Liver (tissue), 9 donors: ENCODE results near the gene MTIF3. TPM values are rescaled to one million over a fixed set of nuclear protein-coding genes. Genes with fewer than 3 reads are reported as not detected.

Experiments used
- DNase-seq: peaks from one replicate; pipeline ENCODE4 v3.0.0-alpha.2; 2017; ENCODE audit warnings: low spot score
- H3K27ac ChIP-seq, 2 donors: one replicate each; pipeline ENCODE4 v1.7.0; 2013; ENCODE audit warnings: inconsistent platforms in 2 of 2, low read length in 2 of 2, control low read depth in 1 of 2, low read depth in 1 of 2, mild to moderate bottlenecking in 1 of 2
- H3K27me3 ChIP-seq, 4 donors: one replicate each; pipeline versions ENCODE4 v1.6.1 to v1.7.0; 2013; ENCODE audit warnings: low read length in 3 of 4, inconsistent platforms in 1 of 4, mild to moderate bottlenecking in 1 of 4, moderate library complexity in 1 of 4; ENCODE audit not compliant: control insufficient read depth in 4 of 4, insufficient read depth in 4 of 4
- H3K36me3 ChIP-seq, 4 donors: one replicate each; pipeline versions ENCODE4 v1.6.1 to v1.7.0; 2013; ENCODE audit warnings: low read length in 3 of 4, mild to moderate bottlenecking in 3 of 4, low read depth in 1 of 4, moderate library complexity in 1 of 4; ENCODE audit not compliant: control insufficient read depth in 4 of 4, insufficient read depth in 3 of 4
- H3K4me1 ChIP-seq, 4 donors: one replicate each; pipeline versions ENCODE4 v1.6.1 to v1.7.0; 2013; ENCODE audit warnings: low read length in 3 of 4, mild to moderate bottlenecking in 3 of 4, moderate library complexity in 1 of 4; ENCODE audit not compliant: control insufficient read depth in 4 of 4, insufficient read depth in 4 of 4
- H3K4me3 ChIP-seq, 3 donors: one replicate each; pipeline versions ENCODE4 v1.6.1 to v1.7.0; 2013; ENCODE audit warnings: low read length in 3 of 3, control low read depth in 1 of 3, low read depth in 1 of 3, mild to moderate bottlenecking in 1 of 3
- H3K9ac ChIP-seq, 2 donors: one replicate each; pipeline ENCODE4 v1.7.0; 2013; ENCODE audit warnings: low read length in 2 of 2, mild to moderate bottlenecking in 2 of 2, moderate library complexity in 2 of 2, control low read depth in 1 of 2, low read depth in 1 of 2
- H3K9me3 ChIP-seq, 4 donors: one replicate each; pipeline versions ENCODE4 v1.6.1 to v1.7.0; 2013; ENCODE audit warnings: low read length in 3 of 4; ENCODE audit not compliant: control insufficient read depth in 4 of 4
- ATF3 ChIP-seq: IDR thresholded peaks from 2 replicates; pipeline ENCODE4 v1.6.1; 2016; ENCODE audit warnings: antibody characterized with exemption
- CTCF ChIP-seq: fragments of 150-350 bp; IDR thresholded peaks from 2 replicates; pipeline ENCODE4 v1.5.1; 2017; ENCODE audit warnings: improper control_type of control experiment, low read depth, low read length; ENCODE audit not compliant: missing input control
- EGR1 ChIP-seq, 2 donors: IDR thresholded peaks; 2 replicates each; pipeline ENCODE4 v1.6.1; 2016 to 2018; ENCODE audit warnings: antibody characterized with exemption in 2 of 2, low read depth in 2 of 2
- FOXA1 ChIP-seq: IDR thresholded peaks from 2 replicates; pipeline ENCODE4 v1.6.1; 2016; ENCODE audit warnings: antibody characterized with exemption
- FOXA2 ChIP-seq: IDR thresholded peaks from 2 replicates; pipeline ENCODE4 v1.6.1; 2016; ENCODE audit warnings: antibody characterized with exemption
- GABPA ChIP-seq, 2 donors: IDR thresholded peaks in 1 of 2; conservative IDR thresholded peaks in 1 of 2; 2 replicates each; pipeline ENCODE4 v1.6.1; 2016; ENCODE audit warnings: antibody characterized with exemption in 2 of 2, mild to moderate bottlenecking in 1 of 2, moderate library complexity in 1 of 2
- HNF4A ChIP-seq, 2 donors: conservative IDR thresholded peaks; 2 replicates each; pipeline ENCODE4 v1.6.1; 2016; ENCODE audit warnings: antibody characterized with exemption in 2 of 2, mild to moderate bottlenecking in 2 of 2
- HNF4G ChIP-seq: IDR thresholded peaks from 2 replicates; pipeline ENCODE4 v1.6.1; 2016; ENCODE audit warnings: antibody characterized with exemption
- JUND ChIP-seq, 2 donors: IDR thresholded peaks; 2 replicates each; pipeline ENCODE4 v1.6.1; 2016; ENCODE audit warnings: antibody characterized with exemption in 2 of 2
- NR2F2 ChIP-seq: IDR thresholded peaks from 2 replicates; pipeline ENCODE4 v1.6.1; 2016; ENCODE audit warnings: antibody characterized with exemption
- RAD21 ChIP-seq, 2 donors: IDR thresholded peaks; 2 replicates each; pipeline ENCODE4 v1.6.1; 2016; ENCODE audit warnings: antibody characterized with exemption in 2 of 2, mild to moderate bottlenecking in 2 of 2
- REST ChIP-seq: IDR thresholded peaks from 2 replicates; pipeline ENCODE4 v1.6.1; 2016; ENCODE audit warnings: antibody characterized with exemption, mild to moderate bottlenecking
- RXRA ChIP-seq, 2 donors: IDR thresholded peaks; 2 replicates each; pipeline ENCODE4 v1.6.1; 2017 to 2018; ENCODE audit warnings: antibody characterized with exemption in 2 of 2, mild to moderate bottlenecking in 1 of 2
- SP1 ChIP-seq: IDR thresholded peaks from 2 replicates; pipeline ENCODE4 v1.6.1; 2018; ENCODE audit warnings: antibody characterized with exemption, mild to moderate bottlenecking
- TAF1 ChIP-seq: conservative IDR thresholded peaks from 2 replicates; pipeline ENCODE4 v1.6.1; 2016; ENCODE audit warnings: antibody characterized with exemption, mild to moderate bottlenecking
- YY1 ChIP-seq: IDR thresholded peaks from 2 replicates; pipeline ENCODE4 v1.6.1; 2016; ENCODE audit warnings: antibody characterized with exemption, mild to moderate bottlenecking
- WGBS: extraction: QIAGEN DNeasy Blood & Tissue Kit; methylation state at CpG from one replicate; pipeline ENCODE4 v1.1.7; 2013; 5-methylcytosine and 5-hydroxymethylcytosine counted together
- polyA plus RNA-seq, 2 donors: library from polyadenylated mRNA; stranded (reverse) in 1 of 2; unstranded in 1 of 2; fragments of 200-250 nt in 1 of 2; fragments of >200 nt in 1 of 2; fragmentation: Nextera tagmentation in 1 of 2; extraction: Ambion mirVana in 1 of 2; gene quantifications; one replicate each; pipeline versions ENCODE4 v1.2.1 to v1.2.3, GENCODE V29; 2013 to 2015
- total RNA-seq, 2 donors: library from RNA; depleted of rRNA; stranded (reverse); fragments of >200 nt; gene quantifications; one replicate each; pipeline ENCODE4 v1.2.3, GENCODE V29; 2014
- TF ChIP-seq, protein P1 (sequence below): IDR thresholded peaks from 2 replicates; pipeline ENCODE4 v1.6.1; 2016; ENCODE audit warnings: antibody characterized with exemption
- TF ChIP-seq, protein P2 (sequence below): IDR thresholded peaks from 2 replicates; pipeline ENCODE4 v1.6.1; 2016; ENCODE audit warnings: antibody characterized with exemption
- donor health status: healthy.
- donor health status: healthy.
- donor health status: healthy.
- donor health status: healthy.
- donor health status: healthy.

Gene MTIF3
- total RNA-seq (10 to 100 TPM; 28.0 to 31.0 TPM), polyA plus RNA-seq (10 to 100 TPM; 34.5 to 62.1 TPM)

DNA sequence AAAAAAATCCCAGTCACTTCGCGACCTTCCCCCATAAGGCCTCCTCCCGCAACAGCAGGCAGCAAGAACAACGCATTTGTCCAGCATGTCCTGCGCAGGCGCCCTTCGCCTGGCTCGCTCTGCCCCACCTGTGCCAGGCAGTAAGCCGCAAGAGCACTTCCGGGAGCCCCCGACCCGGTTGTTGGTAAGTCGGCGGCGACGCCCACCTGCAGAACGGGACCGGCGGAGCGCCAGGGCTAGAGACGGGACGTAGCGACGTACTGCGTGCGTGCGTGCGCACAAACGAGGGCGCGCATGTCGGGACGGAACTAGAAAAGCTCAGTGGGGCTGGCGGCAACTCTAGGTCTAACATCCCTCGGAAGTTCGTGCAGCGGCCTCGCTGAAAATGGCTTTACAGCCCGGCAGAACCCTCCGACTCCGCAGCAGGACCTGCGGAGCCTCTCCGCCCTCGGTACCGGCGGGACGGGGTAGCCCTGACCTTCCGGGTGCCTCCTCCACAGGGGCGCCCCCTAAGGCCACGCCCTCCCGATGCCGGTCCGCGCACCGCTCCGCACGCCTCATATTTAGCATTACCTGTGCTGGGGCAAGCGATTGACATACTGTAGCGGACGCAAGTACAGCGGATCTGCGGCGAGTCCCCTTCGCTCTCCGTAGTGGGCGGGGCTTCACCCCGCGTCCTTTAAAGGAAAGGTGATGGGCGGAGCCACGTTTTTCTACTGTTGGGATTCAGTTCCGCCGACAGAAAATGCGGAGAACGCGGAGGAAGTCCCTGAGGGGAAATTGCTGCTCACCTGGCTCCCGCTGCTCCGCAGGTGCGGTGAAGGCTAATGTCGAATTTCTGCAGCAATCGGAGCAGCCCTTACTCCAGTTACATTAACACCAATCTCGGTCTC is at the start of gene MTIF3:
Gene MTIF3 (minus strand): TSS at position 629 of the 893 bp plus-strand sequence. CDS start 10,116 bp downstream, outside the sequence.
- under 1% methylated on average over 81 of the region's 81 CpGs for whole genome bisulfite sequencing
- no peaks in the 10 kb centered on the region for H3K36me3 ChIP-seq

More for the DNA sequence above, at the start of gene MTIF3:
- H3K9ac ChIP-seq, result peak within 1 kb of the TSS; percentile 96 to 97
- no peaks in the 10 kb centered on the region for H3K27me3 ChIP-seq
- H3K9me3 ChIP-seq, result no peaks in the 10 kb centered on the region
- H3K27ac ChIP-seq, result peak within 1 kb of the TSS; percentile 95 to 100
- TF ChIP-seq YY1, result peak; percentile 92
- TF ChIP-seq RXRA (IDR thresholded peaks at IDR 0.05), result peak; percentile 50 to 54
- TF ChIP-seq, protein P1, sequence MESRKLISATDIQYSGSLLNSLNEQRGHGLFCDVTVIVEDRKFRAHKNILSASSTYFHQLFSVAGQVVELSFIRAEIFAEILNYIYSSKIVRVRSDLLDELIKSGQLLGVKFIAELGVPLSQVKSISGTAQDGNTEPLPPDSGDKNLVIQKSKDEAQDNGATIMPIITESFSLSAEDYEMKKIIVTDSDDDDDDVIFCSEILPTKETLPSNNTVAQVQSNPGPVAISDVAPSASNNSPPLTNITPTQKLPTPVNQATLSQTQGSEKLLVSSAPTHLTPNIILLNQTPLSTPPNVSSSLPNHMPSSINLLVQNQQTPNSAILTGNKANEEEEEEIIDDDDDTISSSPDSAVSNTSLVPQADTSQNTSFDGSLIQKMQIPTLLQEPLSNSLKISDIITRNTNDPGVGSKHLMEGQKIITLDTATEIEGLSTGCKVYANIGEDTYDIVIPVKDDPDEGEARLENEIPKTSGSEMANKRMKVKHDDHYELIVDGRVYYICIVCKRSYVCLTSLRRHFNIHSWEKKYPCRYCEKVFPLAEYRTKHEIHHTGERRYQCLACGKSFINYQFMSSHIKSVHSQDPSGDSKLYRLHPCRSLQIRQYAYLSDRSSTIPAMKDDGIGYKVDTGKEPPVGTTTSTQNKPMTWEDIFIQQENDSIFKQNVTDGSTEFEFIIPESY, result peak; percentile 96
- TF ChIP-seq SP1, result peak; percentile 82
- TF ChIP-seq JUND (IDR thresholded peaks at IDR 0.05), result peak in 1 of 2 donors; percentile 41
- peak; percentile 84 for TF ChIP-seq REST
- TF ChIP-seq GABPA (IDR thresholded peaks at IDR 0.05 in 1 of 2, conservative IDR thresholded peaks at IDR 0.05 in 1 of 2), result peak; percentile 9 to 69
- TF ChIP-seq TAF1, result peak; percentile 85
- TF ChIP-seq FOXA1, result peak; percentile 45
- no peak for TF ChIP-seq FOXA2
- TF ChIP-seq CTCF, result peak; percentile 19
- TF ChIP-seq RAD21 (IDR thresholded peaks at IDR 0.05), result peak; percentile 25 to 48
- peak; percentile 33 to 76 for TF ChIP-seq EGR1 (IDR thresholded peaks at IDR 0.05; ENCODE audit: low read depth in 2 of 2)
- TF ChIP-seq NR2F2, result peak; percentile 32
- TF ChIP-seq, protein P2, sequence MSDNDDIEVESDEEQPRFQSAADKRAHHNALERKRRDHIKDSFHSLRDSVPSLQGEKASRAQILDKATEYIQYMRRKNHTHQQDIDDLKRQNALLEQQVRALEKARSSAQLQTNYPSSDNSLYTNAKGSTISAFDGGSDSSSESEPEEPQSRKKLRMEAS, result peak; percentile 72
- TF ChIP-seq HNF4A (conservative IDR thresholded peaks at IDR 0.05), result no peak
- TF ChIP-seq HNF4G, result no peak
- TF ChIP-seq ATF3, result no peak
- peaks cover 6 to 28% (median 12%) of the 10 kb centered on the region in 4 donors for H3K4me1 ChIP-seq
- DNase-seq, result peak; percentile 94
- peak within 1 kb of the TSS; percentile 71 to 97 (median 79) for H3K4me3 ChIP-seq
